Measurements from ENCODE around the gene EIPR1. TPM values are rescaled to one million over a fixed set of nuclear protein-coding genes. Genes with fewer than 3 reads are reported as not detected.

The EIPR1 gene
- total and polyA plus RNA-seq, 2 experiments from 2014 or later = 17.4 to 46.3 TPM

GRCh38 chr2:3313781-3314375, 63.7 kb downstream of the EIPR1 start (continued):
- TF ChIP-seq, protein P1, sequence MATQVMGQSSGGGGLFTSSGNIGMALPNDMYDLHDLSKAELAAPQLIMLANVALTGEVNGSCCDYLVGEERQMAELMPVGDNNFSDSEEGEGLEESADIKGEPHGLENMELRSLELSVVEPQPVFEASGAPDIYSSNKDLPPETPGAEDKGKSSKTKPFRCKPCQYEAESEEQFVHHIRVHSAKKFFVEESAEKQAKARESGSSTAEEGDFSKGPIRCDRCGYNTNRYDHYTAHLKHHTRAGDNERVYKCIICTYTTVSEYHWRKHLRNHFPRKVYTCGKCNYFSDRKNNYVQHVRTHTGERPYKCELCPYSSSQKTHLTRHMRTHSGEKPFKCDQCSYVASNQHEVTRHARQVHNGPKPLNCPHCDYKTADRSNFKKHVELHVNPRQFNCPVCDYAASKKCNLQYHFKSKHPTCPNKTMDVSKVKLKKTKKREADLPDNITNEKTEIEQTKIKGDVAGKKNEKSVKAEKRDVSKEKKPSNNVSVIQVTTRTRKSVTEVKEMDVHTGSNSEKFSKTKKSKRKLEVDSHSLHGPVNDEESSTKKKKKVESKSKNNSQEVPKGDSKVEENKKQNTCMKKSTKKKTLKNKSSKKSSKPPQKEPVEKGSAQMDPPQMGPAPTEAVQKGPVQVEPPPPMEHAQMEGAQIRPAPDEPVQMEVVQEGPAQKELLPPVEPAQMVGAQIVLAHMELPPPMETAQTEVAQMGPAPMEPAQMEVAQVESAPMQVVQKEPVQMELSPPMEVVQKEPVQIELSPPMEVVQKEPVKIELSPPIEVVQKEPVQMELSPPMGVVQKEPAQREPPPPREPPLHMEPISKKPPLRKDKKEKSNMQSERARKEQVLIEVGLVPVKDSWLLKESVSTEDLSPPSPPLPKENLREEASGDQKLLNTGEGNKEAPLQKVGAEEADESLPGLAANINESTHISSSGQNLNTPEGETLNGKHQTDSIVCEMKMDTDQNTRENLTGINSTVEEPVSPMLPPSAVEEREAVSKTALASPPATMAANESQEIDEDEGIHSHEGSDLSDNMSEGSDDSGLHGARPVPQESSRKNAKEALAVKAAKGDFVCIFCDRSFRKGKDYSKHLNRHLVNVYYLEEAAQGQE (IDR thresholded peaks at IDR 0.05; ENCODE audit: unreplicated experiment) = no peak
- TF ChIP-seq NANOG (IDR thresholded peaks at IDR 0.05; ENCODE audit: borderline replicate concordance) (no peak), POLR2AphosphoS5 (IDR thresholded peaks at IDR 0.05; ENCODE audit: low read depth) (no peak)

DNA sequence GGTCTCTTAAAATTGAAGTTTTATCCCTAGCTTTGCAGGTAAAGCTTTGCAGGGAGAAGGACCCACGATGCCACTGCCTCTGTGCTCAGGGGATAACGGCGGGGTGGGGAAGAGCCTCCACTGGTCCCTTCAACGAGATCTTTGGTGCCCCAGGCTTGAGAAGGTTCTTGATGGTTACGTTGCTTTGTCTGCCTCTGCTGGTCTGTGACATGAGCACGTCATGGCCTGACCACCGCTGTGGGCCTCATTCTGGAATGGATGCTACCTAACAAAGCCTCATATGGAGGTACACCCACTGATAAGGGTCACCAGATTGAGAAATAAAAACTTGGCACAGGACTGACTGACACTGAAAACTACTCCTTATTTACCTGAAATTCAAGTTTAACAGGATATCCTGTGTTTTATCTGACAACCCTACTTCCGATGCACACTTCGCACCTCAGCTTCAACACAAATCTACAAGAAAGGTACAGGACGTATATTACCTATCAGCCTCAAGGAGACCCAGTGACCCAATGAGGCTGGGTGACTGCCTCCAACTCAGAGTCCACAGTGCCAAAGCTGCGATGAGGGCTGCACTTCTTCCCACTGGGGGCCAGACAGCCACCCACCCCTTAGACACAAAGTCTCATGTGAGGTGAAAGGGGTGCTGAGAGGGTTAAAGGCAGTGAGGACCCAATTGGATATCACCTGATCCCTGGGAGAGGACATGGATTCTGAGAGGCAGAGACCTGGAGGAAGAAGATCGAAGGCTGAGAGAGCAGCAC, 64.9 kb downstream of the EIPR1 start:
- Histone ChIP-seq H3K4me1 (ENCODE audit: insufficient read depth) (peaks cover 8% of the 10 kb centered on the region; the same call in 1 of the 2 replicates), H3K9me2 (ENCODE audit: insufficient read depth) (no peaks in the 10 kb centered on the region), H3F3A (replicated peaks; ENCODE audit: low read depth) (no peaks in the 10 kb centered on the region), H3K79me2 (replicated peaks; ENCODE audit: insufficient read depth) (peaks cover 14% of the 10 kb centered on the region), H3K4me2 (no peak overlapping the region), H3K27ac (ENCODE audit: low read depth) (no peak overlapping the region), H4K20me1 (replicated peaks; ENCODE audit: insufficient read depth) (peaks cover 2% of the 10 kb centered on the region; the same call in 1 of the 2 replicates), H3K36me3 (ENCODE audit: insufficient read depth) (no peaks in the 10 kb centered on the region), H3K27me3 (ENCODE audit: insufficient read depth) (no peaks in the 10 kb centered on the region), H3K4me3 (no peak overlapping the region), H2AFZ (no peak overlapping the region)
- H3K27ac Mint-ChIP-seq = no peak overlapping the region
- no peak for ATAC-seq
- H3K4me1 Mint-ChIP-seq = peaks cover 16% of the 10 kb centered on the region
- no peak overlapping the region for H3K4me3 Mint-ChIP-seq
- DNase-seq (ENCODE audit: low spot score) = no peak
- H3K36me3 Mint-ChIP-seq (ENCODE audit: low read depth) = peaks cover 11% of the 10 kb centered on the region; the same call in 2 of the 3 replicates
- no peaks in the 10 kb centered on the region for H3K27me3 Mint-ChIP-seq (ENCODE audit: insufficient read depth, low read depth, poor library complexity)
- peaks cover 3% of the 10 kb centered on the region; the same call in 1 of the 3 replicates for H3K9me3 Mint-ChIP-seq
- TF ChIP-seq EZH2phosphoT487 (IDR thresholded peaks at IDR 0.05; ENCODE audit: unreplicated experiment) (no peak), ZNF114 (CRISPR knock-in tag; IDR thresholded peaks at IDR 0.05) (no peak), CREB1 (CRISPR knock-in tag; IDR thresholded peaks at IDR 0.05; ENCODE audit: low read depth) (no peak), EZH2 (IDR thresholded peaks at IDR 0.05; ENCODE audit: low read depth, unreplicated experiment) (no peak), JUNB (IDR thresholded peaks at IDR 0.05; ENCODE audit: unreplicated experiment) (no peak), POLR2AphosphoS5 (IDR thresholded peaks at IDR 0.05; ENCODE audit: low read depth) (no peak), STAT1 (IDR thresholded peaks at IDR 0.05; ENCODE audit: unreplicated experiment) (no peak), ZNF462 (CRISPR knock-in tag; IDR thresholded peaks at IDR 0.05) (no peak)
- TF ChIP-seq, protein P1 (IDR thresholded peaks at IDR 0.05; ENCODE audit: unreplicated experiment) = no peak
